ENCODE results near the gene AK8.

- TF ChIP-seq CTCF (conservative IDR thresholded peaks at IDR 0.05; ENCODE audit: low read depth, low read length) (no peak), EZH2 (IDR thresholded peaks at IDR 0.05; ENCODE audit: borderline replicate concordance, low read depth, low read length, poor library complexity, severe bottlenecking) (no peak)
Measured at GRCh38 chr9:132825430-132825829, 52.7 kb downstream of the AK8 start.
